Bronchial epithelial cell (primary cell): Measurements from ENCODE around the gene HTT. TPM values are rescaled to one million over a fixed set of nuclear protein-coding genes. Genes with fewer than 3 reads are reported as not detected.
"Not testable (repeated sequence)": the region's sequence is repeated elsewhere in the genome, so short reads cannot be mapped to it uniquely, and the experiment has no call there.

Experiments
- DNase-seq: peaks from one replicate; pipeline ENCODE4 v3.0.0-alpha.2; 2010; ENCODE audit warnings: low read depth
- FAIRE-seq: peaks from 2 replicates; lab custom pipeline; 2011; peaks lifted over from hg19 to GRCh38; lab: Jason Lieb, UNC
- H3K27me3 ChIP-seq: 2 replicates; pipeline ENCODE4 v1.5.1; 2011; ENCODE audit warnings: low read length; ENCODE audit not compliant: control insufficient read depth, insufficient read depth
- H3K36me3 ChIP-seq: 2 replicates; pipeline ENCODE4 v1.5.1; 2011; ENCODE audit warnings: low read length; ENCODE audit not compliant: control insufficient read depth, insufficient read depth
- H3K4me3 ChIP-seq: 2 replicates; pipeline ENCODE4 v1.5.1; 2011; ENCODE audit warnings: mild to moderate bottlenecking, low read depth, low read length, control low read depth
- total RNA-seq: library from RNA; depleted of rRNA; stranded (reverse); fragments of >200 nt; gene quantifications from 2 replicates; pipeline ENCODE4 v1.2.1, GENCODE V29; 2014
- TF ChIP-seq, protein P1 (sequence below): IDR thresholded peaks from 2 replicates; pipeline ENCODE4 v1.5.1; 2011; ENCODE audit warnings: mild to moderate bottlenecking, moderate library complexity, low read length, control low read depth, inconsistent platforms; ENCODE audit not compliant: insufficient read depth, severe bottlenecking

HTT gene
- total RNA-seq, 1 donor from 2014 or later = 24.0 TPM

DNA sequence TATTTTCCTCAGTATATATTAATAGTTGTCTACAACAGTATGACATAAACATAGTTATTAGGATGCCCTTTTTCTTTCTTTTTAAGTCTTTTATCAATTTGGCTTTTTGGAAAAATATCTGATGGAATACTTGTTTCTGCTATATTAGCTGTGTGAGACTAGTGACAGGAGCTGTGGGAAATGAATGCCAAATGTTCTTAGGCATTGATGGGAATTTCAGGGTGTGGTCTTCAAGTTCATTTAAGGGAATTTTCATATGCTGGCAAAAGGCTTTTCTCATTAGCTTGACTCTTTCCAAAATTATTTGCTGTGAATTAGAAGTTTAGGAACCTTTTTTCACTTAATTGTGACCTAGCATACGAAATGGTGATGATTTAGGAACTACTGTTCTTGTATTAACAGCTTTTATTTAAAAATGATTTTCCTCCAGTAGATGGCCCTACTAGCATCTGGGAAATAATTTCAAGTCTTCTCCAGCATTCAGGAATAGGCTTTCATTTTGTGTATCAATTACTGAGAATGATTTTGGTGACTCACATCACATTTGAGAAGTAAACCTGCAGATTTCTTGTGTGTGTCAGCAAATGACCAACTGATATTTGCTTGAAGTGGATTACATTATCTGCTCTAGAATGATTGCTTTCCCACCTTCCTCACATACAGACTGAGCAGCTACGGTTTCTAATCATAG lies 70.9 kb downstream of the HTT start:
- TF ChIP-seq, protein P1, sequence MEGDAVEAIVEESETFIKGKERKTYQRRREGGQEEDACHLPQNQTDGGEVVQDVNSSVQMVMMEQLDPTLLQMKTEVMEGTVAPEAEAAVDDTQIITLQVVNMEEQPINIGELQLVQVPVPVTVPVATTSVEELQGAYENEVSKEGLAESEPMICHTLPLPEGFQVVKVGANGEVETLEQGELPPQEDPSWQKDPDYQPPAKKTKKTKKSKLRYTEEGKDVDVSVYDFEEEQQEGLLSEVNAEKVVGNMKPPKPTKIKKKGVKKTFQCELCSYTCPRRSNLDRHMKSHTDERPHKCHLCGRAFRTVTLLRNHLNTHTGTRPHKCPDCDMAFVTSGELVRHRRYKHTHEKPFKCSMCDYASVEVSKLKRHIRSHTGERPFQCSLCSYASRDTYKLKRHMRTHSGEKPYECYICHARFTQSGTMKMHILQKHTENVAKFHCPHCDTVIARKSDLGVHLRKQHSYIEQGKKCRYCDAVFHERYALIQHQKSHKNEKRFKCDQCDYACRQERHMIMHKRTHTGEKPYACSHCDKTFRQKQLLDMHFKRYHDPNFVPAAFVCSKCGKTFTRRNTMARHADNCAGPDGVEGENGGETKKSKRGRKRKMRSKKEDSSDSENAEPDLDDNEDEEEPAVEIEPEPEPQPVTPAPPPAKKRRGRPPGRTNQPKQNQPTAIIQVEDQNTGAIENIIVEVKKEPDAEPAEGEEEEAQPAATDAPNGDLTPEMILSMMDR = no peak
- Histone ChIP-seq H3K36me3 (peaks cover 14% of the 10 kb centered on the region), H3K27me3 (no peaks in the 10 kb centered on the region), H3K4me3 (no peak overlapping the region)
- DNase-seq = peak; percentile 29
- no peak for FAIRE-seq

DNA sequence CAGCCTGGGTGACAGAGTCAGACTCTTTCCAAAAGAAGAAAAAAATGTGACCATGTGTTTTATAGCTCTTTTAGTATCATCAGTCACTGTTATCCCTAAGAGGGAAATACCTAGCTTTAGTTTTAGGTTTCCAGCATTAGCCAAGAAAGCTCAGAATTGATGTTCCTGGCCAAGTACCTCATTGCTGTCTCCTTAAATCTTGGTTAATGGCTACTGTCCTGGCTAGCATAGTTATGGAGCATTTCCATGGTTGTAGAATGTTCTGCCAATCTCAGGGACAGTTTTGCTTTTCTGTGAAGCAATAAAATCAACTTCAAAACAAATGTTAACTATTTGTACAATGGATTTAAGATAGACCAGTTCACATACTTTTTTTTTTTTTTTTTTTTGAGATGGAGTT lies 74.4 kb downstream of the HTT start:
- FAIRE-seq = no peak
- Histone ChIP-seq H3K27me3 (no peaks in the 10 kb centered on the region), H3K4me3 (no peak overlapping the region), H3K36me3 (peaks cover 17% of the 10 kb centered on the region)
- TF ChIP-seq, protein P1 = no peak
- DNase-seq = no peak

DNA sequence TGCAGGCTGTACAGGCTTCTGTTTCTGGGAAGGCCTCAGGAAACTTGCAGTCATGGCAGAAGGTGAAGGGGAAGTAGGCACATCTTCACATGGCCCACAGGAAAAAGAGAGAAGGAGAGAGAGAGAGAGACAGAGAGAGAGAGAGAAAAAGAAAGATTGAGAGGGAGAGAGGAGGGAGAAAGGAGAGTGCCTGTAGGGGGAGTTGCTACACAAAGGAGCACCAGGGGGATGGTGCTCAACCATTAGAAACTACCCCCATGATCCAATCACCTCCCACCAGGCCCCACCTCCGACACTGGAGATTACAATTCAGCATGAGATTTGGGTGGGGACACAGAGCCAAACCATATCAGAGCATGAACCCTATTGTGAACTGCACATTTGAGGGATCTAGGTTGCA lies 76.8 kb downstream of the HTT start:
- not testable (repeated sequence) for FAIRE-seq, H3K4me3 ChIP-seq, DNase-seq, H3K27me3 ChIP-seq
- peaks cover 21% of the 10 kb centered on the region for H3K36me3 ChIP-seq

DNA sequence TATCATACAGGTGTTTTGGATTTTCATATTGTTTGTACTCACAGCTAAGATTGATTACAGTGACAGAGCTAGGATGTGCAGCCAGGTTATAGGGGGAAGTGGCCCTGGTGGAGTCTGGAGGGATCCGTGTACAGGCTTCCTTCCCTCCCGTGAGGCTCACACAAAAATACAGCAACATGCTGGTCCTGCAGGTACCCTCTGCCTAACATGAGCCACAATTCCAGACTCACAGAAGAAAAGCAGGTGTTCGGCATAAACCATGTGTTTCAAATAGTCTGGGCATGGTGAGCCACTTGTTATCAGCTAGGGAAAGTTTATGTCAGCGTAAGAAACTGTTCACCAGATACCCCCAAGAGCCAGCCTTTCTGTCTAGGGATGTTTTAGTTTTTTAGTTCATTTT lies 82.9 kb downstream of the HTT start:
- TF ChIP-seq, protein P1 = no peak
- no peaks in the 10 kb centered on the region for H3K27me3 ChIP-seq
- peaks cover 16% of the 10 kb centered on the region for H3K36me3 ChIP-seq
- DNase-seq (no peak), FAIRE-seq (no peak)
- no peak overlapping the region for H3K4me3 ChIP-seq

DNA sequence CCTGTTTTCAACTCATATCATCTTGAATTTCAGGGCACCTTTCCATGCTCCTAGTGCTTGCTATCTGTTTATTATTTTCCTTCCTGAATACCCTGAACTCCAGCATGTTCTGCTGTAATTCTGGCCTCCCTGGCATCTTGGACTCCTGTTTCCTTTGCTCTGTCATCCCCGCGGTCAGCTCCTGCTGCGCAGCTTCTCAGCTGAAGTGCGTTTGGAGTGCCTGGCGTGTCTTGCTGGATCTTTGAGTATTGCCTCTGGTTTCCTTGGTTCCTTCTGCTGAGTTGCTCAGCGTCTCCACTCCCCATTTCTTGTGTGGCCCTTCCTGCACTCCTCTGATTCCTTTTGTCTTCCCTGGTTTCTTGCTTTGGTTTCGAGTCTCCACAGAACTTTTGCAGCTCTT lies 84.4 kb downstream of the HTT start:
- no peaks in the 10 kb centered on the region for H3K27me3 ChIP-seq
- TF ChIP-seq, protein P1 = no peak
- DNase-seq (no peak), FAIRE-seq (no peak)
- peaks cover 12% of the 10 kb centered on the region for H3K36me3 ChIP-seq
- H3K4me3 ChIP-seq = no peak overlapping the region

DNA sequence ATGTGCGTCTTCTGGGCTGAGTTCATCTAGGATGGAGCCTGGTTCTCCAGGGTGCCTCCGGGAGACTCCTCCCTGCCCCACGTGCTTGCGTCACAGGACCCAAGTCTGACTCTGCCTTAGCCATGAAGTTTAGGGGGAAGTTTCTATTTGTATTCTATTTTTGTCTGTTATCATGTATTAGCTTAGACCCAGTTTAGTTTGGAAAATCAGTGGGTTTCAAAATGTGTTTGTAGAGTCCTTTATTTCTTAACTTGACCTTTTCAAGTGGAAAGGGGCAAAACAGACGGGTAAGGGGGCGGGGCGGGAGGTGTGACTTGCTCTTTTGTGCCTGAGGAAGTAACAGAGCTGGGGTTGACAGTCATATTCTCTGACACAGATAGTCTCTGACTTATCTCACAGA lies 86.0 kb downstream of the HTT start:
- FAIRE-seq (no peak), DNase-seq (no peak)
- H3K27me3 ChIP-seq = no peaks in the 10 kb centered on the region
- H3K4me3 ChIP-seq = no peak overlapping the region
- TF ChIP-seq, protein P1 = no peak
- H3K36me3 ChIP-seq = peaks cover 8% of the 10 kb centered on the region

DNA sequence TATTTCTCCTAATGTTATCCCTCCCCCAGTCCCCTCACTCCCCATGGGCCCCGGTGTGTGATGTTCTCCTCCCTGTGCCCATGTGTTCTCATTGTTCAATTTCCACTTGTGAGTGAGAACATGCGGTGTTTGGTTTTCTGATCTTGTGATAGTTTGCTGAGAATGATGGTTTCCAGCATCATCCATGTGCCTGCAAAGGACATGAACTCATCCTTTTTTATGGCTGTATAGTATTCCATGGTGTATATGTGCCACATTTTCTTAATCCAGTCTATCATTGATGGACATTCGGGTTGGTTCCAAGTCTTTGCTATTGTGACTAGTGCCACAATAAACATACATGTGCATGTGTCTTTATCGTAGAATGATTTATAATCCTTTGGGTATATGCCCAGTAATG lies 86.6 kb downstream of the HTT start:
- H3K4me3 ChIP-seq, FAIRE-seq, DNase-seq, H3K36me3 ChIP-seq, H3K27me3 ChIP-seq: not testable (repeated sequence)

DNA sequence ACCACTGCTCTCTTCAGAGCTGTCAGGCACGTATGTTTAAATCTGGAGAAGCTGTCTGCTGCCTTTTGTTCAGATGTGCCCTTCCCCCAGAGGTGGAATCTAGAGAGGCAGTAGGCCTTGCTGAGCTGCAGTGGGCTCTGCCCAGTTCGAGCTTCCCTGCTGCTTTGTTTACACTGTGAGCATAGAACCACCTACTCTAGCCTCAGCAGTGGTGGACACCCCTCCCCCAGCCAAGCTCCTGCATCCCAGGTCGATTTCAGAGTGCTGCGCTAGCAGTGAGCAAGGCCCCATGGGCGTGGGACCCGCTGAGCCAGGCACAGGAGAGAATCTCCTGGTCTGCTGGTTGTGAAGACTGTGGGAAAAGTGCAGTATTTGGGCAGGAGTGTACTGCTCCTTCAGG lies 92.0 kb downstream of the HTT start:
- not testable (repeated sequence) for DNase-seq, FAIRE-seq, H3K4me3 ChIP-seq, H3K27me3 ChIP-seq, H3K36me3 ChIP-seq
